SK-N-SH (cell line): ENCODE measurements around the gene PELI3. TPM values are rescaled to one million over a fixed set of nuclear protein-coding genes. Genes with fewer than 3 reads are reported as not detected.
A peak's percentile ranks its signal among the peaks of the same experiment; 100 is the strongest.

Source experiments
- CTCF ChIA-PET: fragments of 300-600, 350-600 bp; formaldehyde crosslinking; extraction: SDS; loops from one replicate; lab custom pipeline; 2021; lab: Yijun Ruan, JAX
- POLR2A ChIA-PET: fragments of 350-600 bp; sonication (Branson Sonifier 250); formaldehyde crosslinking; extraction: SDS; loops from one replicate; lab custom pipeline; 2020; ENCODE audit warnings: antibody characterized with exemption, inconsistent platforms; lab: Yijun Ruan, JAX
- DNase-seq: peaks from one replicate; pipeline ENCODE4 v3.0.0; 2012
- H2AFZ ChIP-seq: fragments of 200-600 bp; sonication (generic); 2 replicates; pipeline ENCODE4 v1.8.1; 2016; ENCODE audit warnings: antibody characterized with exemption, mild to moderate bottlenecking, low read depth
- H3F3A ChIP-seq: fragments of 200-600 bp; sonication (generic); replicated peaks from 2 replicates; pipeline ENCODE3; 2016; ENCODE audit warnings: antibody characterized with exemption, mild to moderate bottlenecking; ENCODE audit not compliant: insufficient read depth
- H3K27ac ChIP-seq, 2 experiments: fragments of 200-500 bp in 1 of 2; fragments of 200-600 bp in 1 of 2; sonication (Bioruptor generic) in 1 of 2; sonication (generic), shearing (Covaris generic) in 1 of 2; 2 replicates each; pipeline versions ENCODE4 v1.5.1 to v1.6.1; 2014 to 2016; ENCODE audit warnings: low read depth in 2 of 2, inconsistent platforms in 1 of 2, low read length in 1 of 2, mild to moderate bottlenecking in 1 of 2, mixed read lengths in 1 of 2
- H3K27me3 ChIP-seq: fragments of 200-600 bp; sonication (generic), shearing (Covaris generic); 2 replicates; pipeline ENCODE4 v1.6.1; 2016; ENCODE audit warnings: mixed run types; ENCODE audit not compliant: insufficient read depth
- H3K36me3 ChIP-seq, 2 experiments: fragments of 200-500 bp in 1 of 2; fragments of 200-600 bp in 1 of 2; sonication (Bioruptor generic) in 1 of 2; sonication (generic) in 1 of 2; replicated peaks in 1 of 2; 2 replicates each; pipeline versions ENCODE3 to v1.5.1; 2014 to 2016; ENCODE audit warnings: low read length in 1 of 2, mild to moderate bottlenecking in 1 of 2; ENCODE audit not compliant: insufficient read depth in 2 of 2, control insufficient read depth in 1 of 2
- H3K4me1 ChIP-seq, 2 experiments: fragments of 200-500 bp in 1 of 2; fragments of 200-600 bp in 1 of 2; sonication (Bioruptor generic) in 1 of 2; sonication (generic), shearing (Covaris generic) in 1 of 2; 2 replicates each; pipeline versions ENCODE4 v1.5.1 to v1.6.1; 2014 to 2016; ENCODE audit warnings: low read depth in 1 of 2, low read length in 1 of 2, mixed run types in 1 of 2; ENCODE audit not compliant: insufficient read depth in 2 of 2, control insufficient read depth in 1 of 2
- H3K4me2 ChIP-seq: fragments of 200-600 bp; sonication (generic), shearing (Covaris generic); 2 replicates; pipeline ENCODE4 v1.6.1; 2017; ENCODE audit warnings: mixed run types
- H3K4me3 ChIP-seq, 2 experiments: fragments of 200-500 bp in 1 of 2; fragments of 200-600 bp in 1 of 2; sonication (Bioruptor generic) in 1 of 2; sonication (generic), shearing (Covaris generic) in 1 of 2; 2 replicates each; pipeline versions ENCODE4 v1.5.1 to v1.8.1; 2014 to 2016; ENCODE audit warnings: low read depth in 2 of 2, inconsistent platforms in 1 of 2, low read length in 1 of 2, mild to moderate bottlenecking in 1 of 2, mixed read lengths in 1 of 2, moderate library complexity in 1 of 2
- H3K79me2 ChIP-seq: fragments of 200-600 bp; sonication (generic); 2 replicates; pipeline ENCODE4 v1.8.1; 2017; ENCODE audit warnings: mild to moderate bottlenecking; ENCODE audit not compliant: insufficient read depth
- H3K9ac ChIP-seq: fragments of 200-600 bp; sonication (generic); 2 replicates; pipeline ENCODE4 v1.6.1; 2017; ENCODE audit warnings: mixed run types
- H3K9me2 ChIP-seq: fragments of 200-600 bp; sonication (generic); 2 replicates; pipeline ENCODE4 v1.6.1; 2017; ENCODE audit warnings: mixed run types
- H3K9me3 ChIP-seq: fragments of 200-600 bp; sonication (generic); 2 replicates; pipeline ENCODE4 v1.6.1; 2017; ENCODE audit warnings: mixed run types, mild to moderate bottlenecking, moderate library complexity
- H4K20me1 ChIP-seq: fragments of 200-600 bp; sonication (generic); 2 replicates; pipeline ENCODE4 v1.6.1; 2017; ENCODE audit warnings: mild to moderate bottlenecking, mixed run types; ENCODE audit not compliant: insufficient read depth
- FOXM1 ChIP-seq: IDR thresholded peaks from 2 replicates; pipeline ENCODE4 v1.4.0; 2012; ENCODE audit warnings: low read depth, mild to moderate bottlenecking
- MEF2A ChIP-seq: IDR thresholded peaks from 2 replicates; pipeline ENCODE4 v1.4.0; 2012; ENCODE audit warnings: low read depth, borderline replicate concordance
- RAD21 ChIP-seq: IDR thresholded peaks from 2 replicates; pipeline ENCODE4 v1.6.1; 2012; ENCODE audit warnings: mild to moderate bottlenecking, low read length
- SMC3 ChIP-seq: IDR thresholded peaks from 2 replicates; pipeline ENCODE4 v1.6.1; 2012; ENCODE audit warnings: low read depth, low read length, improper control_type of control experiment
- WGBS: methylation state at CpG from one replicate; pipeline ENCODE4 v1.1.6; 2017; ENCODE audit warnings: low lambda C conversion rate; 5-methylcytosine and 5-hydroxymethylcytosine counted together
- polyA plus RNA-seq, 3 experiments: library from polyadenylated mRNA; depleted of rRNA; stranded (reverse); fragments of >200 nt; gene quantifications; 2 replicates each; pipeline ENCODE4 v1.2.3, GENCODE V29; 2012
- TF ChIP-seq, protein P1 (sequence below): IDR thresholded peaks from 2 replicates; pipeline ENCODE4 v1.4.0; 2012; ENCODE audit warnings: low read depth, borderline replicate concordance
- TF ChIP-seq, protein P2 (sequence below): fragments of 200-600 bp; sonication (generic); IDR thresholded peaks from 2 replicates; pipeline ENCODE4 v1.6.1; 2017; ENCODE audit warnings: antibody characterized with exemption, mild to moderate bottlenecking, moderate library complexity

Gene PELI3
- polyA plus RNA-seq, 1 of the 3 experiments (the other 2 are of a cell fraction), result 7.0 TPM

DNA sequence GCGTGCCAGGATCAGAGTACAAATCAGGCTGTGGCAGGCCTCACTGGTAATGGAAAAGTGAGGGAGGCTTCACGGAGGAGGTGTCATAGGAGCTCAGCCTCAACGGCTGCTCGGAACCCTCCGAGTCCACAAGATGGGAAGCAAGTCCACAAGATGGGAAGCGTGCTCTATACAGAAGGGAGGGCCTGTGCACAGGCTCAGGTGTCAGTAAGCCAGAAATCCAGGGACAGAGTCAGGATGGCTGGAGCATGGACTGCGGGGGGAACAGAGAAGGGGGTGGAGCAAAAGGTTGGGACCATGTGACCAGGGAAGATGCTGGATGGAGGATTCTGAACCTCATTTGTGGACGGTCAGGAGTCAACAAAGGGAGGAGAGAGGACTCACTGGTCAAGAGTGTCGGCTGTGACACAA is 10.1 kb downstream of the PELI3 start:
- no peaks in the 10 kb centered on the region for H3K9me2 ChIP-seq
- TF ChIP-seq SMC3, result no peak
- TF ChIP-seq, protein P1, sequence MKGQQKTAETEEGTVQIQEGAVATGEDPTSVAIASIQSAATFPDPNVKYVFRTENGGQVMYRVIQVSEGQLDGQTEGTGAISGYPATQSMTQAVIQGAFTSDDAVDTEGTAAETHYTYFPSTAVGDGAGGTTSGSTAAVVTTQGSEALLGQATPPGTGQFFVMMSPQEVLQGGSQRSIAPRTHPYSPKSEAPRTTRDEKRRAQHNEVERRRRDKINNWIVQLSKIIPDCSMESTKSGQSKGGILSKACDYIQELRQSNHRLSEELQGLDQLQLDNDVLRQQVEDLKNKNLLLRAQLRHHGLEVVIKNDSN, result peak; percentile 42; the same call in 1 of the 2 replicates
- TF ChIP-seq, all 33 proteins: peak for 1
- no peak overlapping the region for H3K4me3 ChIP-seq
- no peaks in the 10 kb centered on the region for H3K27me3 ChIP-seq
- CTCF ChIA-PET, result interaction anchor here (1.3 kb wide), 2 partner anchors 48 to 91 kb away, joined by 3 read pairs; no protein-coding TSS in a partner anchor
- H3K9me3 ChIP-seq, result no peaks in the 10 kb centered on the region
- no peak overlapping the region for H3K27ac ChIP-seq
- DNase-seq, result peak; percentile 64
- H3K4me1 ChIP-seq, result peaks cover 0 to 15% of the 10 kb centered on the region in 2 experiments; a peak in 2 of 4 replicates
- H2AFZ ChIP-seq, result no peak overlapping the region
- H3K36me3 ChIP-seq, result peaks cover 6 to 23% of the 10 kb centered on the region in 2 experiments
- POLR2A ChIA-PET, result no interaction called here
- H3K79me2 ChIP-seq, result peaks cover 17% of the 10 kb centered on the region; the same call in 1 of the 2 replicates
- H4K20me1 ChIP-seq, result no peaks in the 10 kb centered on the region
- H3K4me2 ChIP-seq, result no peak overlapping the region
- 88% methylated on average over 9 of the region's 9 CpGs for WGBS
- H3F3A ChIP-seq, result no peaks in the 10 kb centered on the region
- no peak overlapping the region for H3K9ac ChIP-seq

DNA sequence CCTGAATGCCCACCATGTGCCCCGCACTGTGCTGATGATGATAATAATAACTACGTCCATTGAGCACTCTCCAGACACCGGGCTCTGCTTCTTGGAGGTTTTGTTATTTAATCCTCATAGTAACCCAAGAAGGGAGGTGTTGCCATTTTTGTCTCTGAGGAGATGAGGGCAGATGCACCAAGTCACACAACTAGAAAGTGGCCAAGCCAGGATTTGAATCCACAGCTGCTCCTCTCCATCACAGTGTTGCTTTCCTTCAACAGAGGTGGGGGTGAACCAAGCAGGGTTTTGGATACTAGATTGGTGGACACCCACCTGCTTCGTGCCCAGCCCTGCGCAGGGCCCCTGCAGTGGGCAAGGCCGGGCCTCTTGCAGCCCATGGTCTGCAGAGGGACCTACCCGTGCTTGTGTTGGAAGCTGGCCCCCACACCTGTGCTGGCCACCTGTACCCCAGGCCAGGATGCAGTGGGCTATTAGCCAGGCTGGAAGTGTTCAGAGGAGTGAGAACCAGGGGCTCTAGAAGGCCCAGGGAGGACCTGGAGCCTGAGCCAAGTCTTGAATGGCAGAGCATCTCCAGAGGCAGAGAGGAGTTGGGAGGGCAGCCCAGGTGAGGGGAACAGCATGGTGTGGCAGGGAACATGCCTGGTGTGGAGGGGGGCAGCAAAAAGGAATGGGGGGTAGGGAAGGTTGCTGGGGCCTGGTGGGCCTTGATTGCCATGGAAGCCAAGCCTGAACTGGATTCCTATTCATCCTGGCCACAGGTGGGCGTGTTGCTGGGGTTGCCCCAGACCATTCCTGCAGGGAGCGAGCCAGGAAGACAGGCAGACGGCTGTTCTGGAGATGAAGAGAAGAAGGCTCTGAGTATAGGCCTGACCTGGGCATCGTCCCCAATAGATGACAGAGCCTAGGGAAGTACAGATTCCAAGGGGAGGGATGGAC is 10.8 kb downstream of the PELI3 start:
- ChIA-PET POLR2A (interaction anchor here (2.7 kb wide), 1 partner anchor 8 kb away, joined by 17 read pairs; no protein-coding TSS in a partner anchor), CTCF (interaction anchor here (1.0 to 3.8 kb wide), 9 partner anchors 9 to 201 kb away, joined by 3 to 32 read pairs (median 7); partner anchors contain the start of genes MRPL11 and PELI3)
- WGBS, result 86% methylated on average over 6 of the region's 11 CpGs
- H2AFZ ChIP-seq, result no peak overlapping the region
- peaks cover 6 to 20% of the 10 kb centered on the region in 2 experiments for H3K36me3 ChIP-seq
- H3K9me3 ChIP-seq, result no peaks in the 10 kb centered on the region
- no peak overlapping the region; a peak in 1 of 4 replicates for H3K27ac ChIP-seq
- no peak overlapping the region for H3K4me2 ChIP-seq
- no peaks in the 10 kb centered on the region for H3F3A ChIP-seq
- H3K9ac ChIP-seq, result no peak overlapping the region
- H3K4me3 ChIP-seq, result no peak overlapping the region
- H3K9me2 ChIP-seq, result no peaks in the 10 kb centered on the region
- peaks cover 17% of the 10 kb centered on the region; the same call in 1 of the 2 replicates for H3K79me2 ChIP-seq
- no peaks in the 10 kb centered on the region for H4K20me1 ChIP-seq
- no peak for TF ChIP-seq MEF2A
- DNase-seq, result no peak
- no peaks in the 10 kb centered on the region for H3K27me3 ChIP-seq
- H3K4me1 ChIP-seq, result peaks cover 0 to 15% of the 10 kb centered on the region in 2 experiments; a peak in 2 of 4 replicates

DNA sequence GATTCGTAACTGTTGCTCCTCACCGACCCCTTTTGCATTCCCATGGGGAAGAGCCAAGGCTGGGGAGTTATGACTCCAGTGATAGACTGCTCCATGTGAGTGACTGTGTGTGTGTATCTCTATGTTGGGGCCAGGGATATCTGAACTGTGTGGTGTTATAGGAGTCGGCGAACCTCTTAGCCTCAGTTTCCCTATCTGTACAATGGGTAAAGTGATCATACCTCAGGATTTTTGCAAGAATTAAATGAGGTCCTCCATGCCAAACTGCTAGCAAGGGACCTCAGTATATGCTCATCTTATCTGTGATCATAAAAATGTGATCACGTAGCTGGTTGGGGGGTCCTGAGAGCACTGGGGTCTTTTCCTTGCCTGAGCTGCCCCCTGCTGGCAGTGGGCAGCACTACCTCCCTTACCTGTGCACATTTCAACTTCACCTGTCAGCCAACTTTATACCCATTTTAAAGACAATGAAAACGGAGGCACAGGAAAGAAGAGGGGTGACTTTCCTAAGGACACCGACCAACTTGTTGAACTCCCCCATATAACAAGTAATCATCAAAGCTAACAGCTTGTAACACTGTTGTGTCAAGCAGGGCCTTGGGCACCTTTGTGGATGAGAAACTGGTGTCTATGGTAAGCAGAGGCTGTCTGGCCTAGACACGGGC is 12.2 kb downstream of the PELI3 start:
- no peaks in the 10 kb centered on the region for H4K20me1 ChIP-seq
- POLR2A ChIA-PET, result interaction anchor here (2.2 to 2.7 kb wide), 3 partner anchors 9 to 199 kb away, joined by 12 to 18 read pairs (median 17); partner anchors contain the start of genes MRPL11 and RBM4B
- CTCF ChIA-PET, result interaction anchor here (0.6 to 3.8 kb wide), 16 partner anchors 10 to 200 kb away, joined by 3 to 32 read pairs (median 6); partner anchors contain the start of genes BBS1, MRPL11 and PELI3
- peaks cover 17% of the 10 kb centered on the region; the same call in 1 of the 2 replicates for H3K79me2 ChIP-seq
- TF ChIP-seq RAD21 (peak; percentile 58), FOXM1 (no peak), SMC3 (peak; percentile 35)
- TF ChIP-seq, protein P2, sequence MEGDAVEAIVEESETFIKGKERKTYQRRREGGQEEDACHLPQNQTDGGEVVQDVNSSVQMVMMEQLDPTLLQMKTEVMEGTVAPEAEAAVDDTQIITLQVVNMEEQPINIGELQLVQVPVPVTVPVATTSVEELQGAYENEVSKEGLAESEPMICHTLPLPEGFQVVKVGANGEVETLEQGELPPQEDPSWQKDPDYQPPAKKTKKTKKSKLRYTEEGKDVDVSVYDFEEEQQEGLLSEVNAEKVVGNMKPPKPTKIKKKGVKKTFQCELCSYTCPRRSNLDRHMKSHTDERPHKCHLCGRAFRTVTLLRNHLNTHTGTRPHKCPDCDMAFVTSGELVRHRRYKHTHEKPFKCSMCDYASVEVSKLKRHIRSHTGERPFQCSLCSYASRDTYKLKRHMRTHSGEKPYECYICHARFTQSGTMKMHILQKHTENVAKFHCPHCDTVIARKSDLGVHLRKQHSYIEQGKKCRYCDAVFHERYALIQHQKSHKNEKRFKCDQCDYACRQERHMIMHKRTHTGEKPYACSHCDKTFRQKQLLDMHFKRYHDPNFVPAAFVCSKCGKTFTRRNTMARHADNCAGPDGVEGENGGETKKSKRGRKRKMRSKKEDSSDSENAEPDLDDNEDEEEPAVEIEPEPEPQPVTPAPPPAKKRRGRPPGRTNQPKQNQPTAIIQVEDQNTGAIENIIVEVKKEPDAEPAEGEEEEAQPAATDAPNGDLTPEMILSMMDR, result peak; percentile 91
- H3K9ac ChIP-seq, result peak overlapping the region; percentile 93
- peak overlapping the region; percentile 98 for H3K4me2 ChIP-seq
- H3K4me1 ChIP-seq, result peaks cover 0 to 15% of the 10 kb centered on the region in 2 experiments; a peak in 2 of 4 replicates
- no peaks in the 10 kb centered on the region for H3K27me3 ChIP-seq
- 31% methylated on average over 6 of the region's 8 CpGs for WGBS
- peak overlapping the region; percentile 64 to 82 for H3K4me3 ChIP-seq
- peak overlapping the region; percentile 71; the same call in 1 of the 2 replicates for H2AFZ ChIP-seq
- no peaks in the 10 kb centered on the region for H3K9me3 ChIP-seq
- H3K27ac ChIP-seq, result peak overlapping the region; percentile 85 to 93
- DNase-seq, result peak; percentile 71
- H3K9me2 ChIP-seq, result no peaks in the 10 kb centered on the region
- no peaks in the 10 kb centered on the region for H3F3A ChIP-seq
- peaks cover 5 to 12% of the 10 kb centered on the region in 2 experiments for H3K36me3 ChIP-seq
